SK-N-SH (cell line): Measurements from ENCODE around the gene RMND1. TPM values are rescaled to one million over a fixed set of nuclear protein-coding genes. Genes with fewer than 3 reads are reported as not detected.

ENCODE experiments used
- CTCF ChIA-PET: fragments of 300-600, 350-600 bp; formaldehyde crosslinking; extraction: SDS; loops from one replicate; lab custom pipeline; 2021; lab: Yijun Ruan, JAX
- POLR2A ChIA-PET: fragments of 350-600 bp; sonication (Branson Sonifier 250); formaldehyde crosslinking; extraction: SDS; loops from one replicate; lab custom pipeline; 2020; ENCODE audit warnings: antibody characterized with exemption, inconsistent platforms; lab: Yijun Ruan, JAX
- DNase-seq: peaks from one replicate; pipeline ENCODE4 v3.0.0; 2012
- H2AFZ ChIP-seq: fragments of 200-600 bp; sonication (generic); 2 replicates; pipeline ENCODE4 v1.8.1; 2016; ENCODE audit warnings: antibody characterized with exemption, mild to moderate bottlenecking, low read depth
- H3F3A ChIP-seq: fragments of 200-600 bp; sonication (generic); replicated peaks from 2 replicates; pipeline ENCODE3; 2016; ENCODE audit warnings: antibody characterized with exemption, mild to moderate bottlenecking; ENCODE audit not compliant: insufficient read depth
- H3K27ac ChIP-seq, 2 experiments: fragments of 200-500 bp in 1 of 2; fragments of 200-600 bp in 1 of 2; sonication (Bioruptor generic) in 1 of 2; sonication (generic), shearing (Covaris generic) in 1 of 2; 2 replicates each; pipeline versions ENCODE4 v1.5.1 to v1.6.1; 2014 to 2016; ENCODE audit warnings: low read depth in 2 of 2, inconsistent platforms in 1 of 2, low read length in 1 of 2, mild to moderate bottlenecking in 1 of 2, mixed read lengths in 1 of 2
- H3K27me3 ChIP-seq: fragments of 200-600 bp; sonication (generic), shearing (Covaris generic); 2 replicates; pipeline ENCODE4 v1.6.1; 2016; ENCODE audit warnings: mixed run types; ENCODE audit not compliant: insufficient read depth
- H3K36me3 ChIP-seq, 2 experiments: fragments of 200-500 bp in 1 of 2; fragments of 200-600 bp in 1 of 2; sonication (Bioruptor generic) in 1 of 2; sonication (generic) in 1 of 2; replicated peaks in 1 of 2; 2 replicates each; pipeline versions ENCODE3 to v1.5.1; 2014 to 2016; ENCODE audit warnings: low read length in 1 of 2, mild to moderate bottlenecking in 1 of 2; ENCODE audit not compliant: insufficient read depth in 2 of 2, control insufficient read depth in 1 of 2
- H3K4me1 ChIP-seq, 2 experiments: fragments of 200-500 bp in 1 of 2; fragments of 200-600 bp in 1 of 2; sonication (Bioruptor generic) in 1 of 2; sonication (generic), shearing (Covaris generic) in 1 of 2; 2 replicates each; pipeline versions ENCODE4 v1.5.1 to v1.6.1; 2014 to 2016; ENCODE audit warnings: low read depth in 1 of 2, low read length in 1 of 2, mixed run types in 1 of 2; ENCODE audit not compliant: insufficient read depth in 2 of 2, control insufficient read depth in 1 of 2
- H3K4me2 ChIP-seq: fragments of 200-600 bp; sonication (generic), shearing (Covaris generic); 2 replicates; pipeline ENCODE4 v1.6.1; 2017; ENCODE audit warnings: mixed run types
- H3K4me3 ChIP-seq, 2 experiments: fragments of 200-500 bp in 1 of 2; fragments of 200-600 bp in 1 of 2; sonication (Bioruptor generic) in 1 of 2; sonication (generic), shearing (Covaris generic) in 1 of 2; 2 replicates each; pipeline versions ENCODE4 v1.5.1 to v1.8.1; 2014 to 2016; ENCODE audit warnings: low read depth in 2 of 2, inconsistent platforms in 1 of 2, low read length in 1 of 2, mild to moderate bottlenecking in 1 of 2, mixed read lengths in 1 of 2, moderate library complexity in 1 of 2
- H3K79me2 ChIP-seq: fragments of 200-600 bp; sonication (generic); 2 replicates; pipeline ENCODE4 v1.8.1; 2017; ENCODE audit warnings: mild to moderate bottlenecking; ENCODE audit not compliant: insufficient read depth
- H3K9ac ChIP-seq: fragments of 200-600 bp; sonication (generic); 2 replicates; pipeline ENCODE4 v1.6.1; 2017; ENCODE audit warnings: mixed run types
- H3K9me2 ChIP-seq: fragments of 200-600 bp; sonication (generic); 2 replicates; pipeline ENCODE4 v1.6.1; 2017; ENCODE audit warnings: mixed run types
- H3K9me3 ChIP-seq: fragments of 200-600 bp; sonication (generic); 2 replicates; pipeline ENCODE4 v1.6.1; 2017; ENCODE audit warnings: mixed run types, mild to moderate bottlenecking, moderate library complexity
- H4K20me1 ChIP-seq: fragments of 200-600 bp; sonication (generic); 2 replicates; pipeline ENCODE4 v1.6.1; 2017; ENCODE audit warnings: mild to moderate bottlenecking, mixed run types; ENCODE audit not compliant: insufficient read depth
- CTCF ChIP-seq: fragments of 200-600 bp; sonication (generic); IDR thresholded peaks from 2 replicates; pipeline ENCODE4 v1.6.1; 2017; ENCODE audit warnings: antibody characterized with exemption, mild to moderate bottlenecking, moderate library complexity
- ELF1 ChIP-seq: IDR thresholded peaks from 2 replicates; pipeline ENCODE4 v1.4.0; 2012
- EP300 ChIP-seq, 2 experiments: IDR thresholded peaks; 2 replicates each; pipeline versions ENCODE4 v1.4.0 to v1.6.1; 2012; ENCODE audit warnings: borderline replicate concordance in 1 of 2, low read depth in 1 of 2, low read length in 1 of 2
- FOSL2 ChIP-seq: IDR thresholded peaks from 2 replicates; pipeline ENCODE4 v1.4.0; 2012; ENCODE audit warnings: low read depth, mild to moderate bottlenecking, moderate library complexity, borderline replicate concordance
- FOXM1 ChIP-seq: IDR thresholded peaks from 2 replicates; pipeline ENCODE4 v1.4.0; 2012; ENCODE audit warnings: low read depth, mild to moderate bottlenecking
- NFIC ChIP-seq: IDR thresholded peaks from 2 replicates; pipeline ENCODE4 v1.4.0; 2012; ENCODE audit warnings: borderline replicate concordance
- SMC3 ChIP-seq: IDR thresholded peaks from 2 replicates; pipeline ENCODE4 v1.6.1; 2012; ENCODE audit warnings: low read depth, low read length, improper control_type of control experiment
- TAF1 ChIP-seq: IDR thresholded peaks from 2 replicates; pipeline ENCODE4 v1.6.1; 2012; ENCODE audit warnings: low read depth, mild to moderate bottlenecking, low read length, moderate library complexity, borderline replicate concordance
- USF1 ChIP-seq: IDR thresholded peaks from 2 replicates; pipeline ENCODE4 v1.4.0; 2012; ENCODE audit warnings: low read depth, borderline replicate concordance
- USF2 ChIP-seq: fragments of 150-350 bp; IDR thresholded peaks from 2 replicates; pipeline ENCODE4 v1.6.1; 2017; ENCODE audit warnings: antibody characterized with exemption, low read length, low read depth, borderline replicate concordance
- WGBS: methylation state at CpG from one replicate; pipeline ENCODE4 v1.1.6; 2017; ENCODE audit warnings: low lambda C conversion rate; 5-methylcytosine and 5-hydroxymethylcytosine counted together
- polyA plus RNA-seq, 3 experiments: library from polyadenylated mRNA; depleted of rRNA; stranded (reverse); fragments of >200 nt; gene quantifications; 2 replicates each; pipeline ENCODE4 v1.2.3, GENCODE V29; 2012
- TF ChIP-seq, protein P1 (sequence below): IDR thresholded peaks from 2 replicates; pipeline ENCODE4 v1.4.0; 2012; ENCODE audit warnings: low read depth, borderline replicate concordance

Gene RMND1
- polyA plus RNA-seq, 1 of the 3 experiments (the other 2 are of a cell fraction) = 14.8 TPM

DNA sequence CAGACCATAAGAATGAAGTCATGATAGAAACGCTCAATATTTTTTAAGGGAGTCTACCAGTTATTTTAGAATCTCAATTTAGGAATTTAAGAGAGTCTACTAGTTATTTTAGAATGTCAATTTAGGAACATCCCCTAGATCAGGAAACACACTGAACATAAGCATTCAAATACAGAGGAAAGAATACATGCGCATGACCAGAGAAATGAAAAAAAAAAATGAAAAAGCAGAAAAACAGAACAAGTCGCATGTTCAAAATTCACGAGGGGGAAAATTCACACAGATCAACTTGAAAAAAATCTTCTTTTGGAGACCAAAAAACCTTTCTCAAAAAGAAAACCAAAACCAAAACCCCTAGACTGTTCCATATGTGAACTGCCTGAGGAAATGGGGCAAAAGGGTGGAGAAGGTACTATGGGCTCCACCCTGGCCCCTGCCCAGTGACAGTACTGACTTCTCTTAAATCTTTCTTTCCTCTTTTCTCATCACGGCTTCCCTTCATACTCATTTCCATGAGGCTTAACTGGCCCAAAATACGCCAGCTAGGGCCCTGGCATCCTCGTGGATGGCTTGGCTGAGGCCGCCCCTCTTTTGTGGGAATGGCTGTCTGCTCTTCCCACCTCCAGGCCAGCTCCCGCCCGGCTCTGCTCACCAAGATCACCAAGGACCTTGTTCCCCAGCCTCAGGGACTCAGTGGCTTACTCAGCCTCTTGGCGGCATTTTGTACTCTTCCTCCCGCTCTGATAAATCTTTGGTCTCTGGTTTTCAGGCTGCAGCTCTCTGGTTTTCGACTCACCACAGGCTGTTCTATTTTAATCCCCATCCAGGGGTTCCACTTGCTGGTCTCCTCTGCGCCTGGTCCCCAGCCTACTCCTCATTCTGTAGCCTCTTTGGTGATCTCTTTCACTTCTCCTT is 71.7 kb downstream of the RMND1 start:
- Histone ChIP-seq H3K79me2 (peaks cover 82% of the 10 kb centered on the region), H3K9ac (no peak overlapping the region), H3K4me3 (no peak overlapping the region), H3K9me3 (no peaks in the 10 kb centered on the region), H3K36me3 (no peaks in the 10 kb centered on the region), H3K4me1 (peaks cover 0 to 3% of the 10 kb centered on the region in 2 experiments; a peak in 1 of 4 replicates), H4K20me1 (no peaks in the 10 kb centered on the region), H3K4me2 (no peak overlapping the region), H3K27me3 (no peaks in the 10 kb centered on the region), H3K9me2 (no peaks in the 10 kb centered on the region), H3K27ac (no peak overlapping the region), H2AFZ (no peak overlapping the region), H3F3A (peaks cover 18% of the 10 kb centered on the region)
- CTCF ChIA-PET = no interaction called here
- no peak for TF ChIP-seq TAF1
- TF ChIP-seq, protein P1, sequence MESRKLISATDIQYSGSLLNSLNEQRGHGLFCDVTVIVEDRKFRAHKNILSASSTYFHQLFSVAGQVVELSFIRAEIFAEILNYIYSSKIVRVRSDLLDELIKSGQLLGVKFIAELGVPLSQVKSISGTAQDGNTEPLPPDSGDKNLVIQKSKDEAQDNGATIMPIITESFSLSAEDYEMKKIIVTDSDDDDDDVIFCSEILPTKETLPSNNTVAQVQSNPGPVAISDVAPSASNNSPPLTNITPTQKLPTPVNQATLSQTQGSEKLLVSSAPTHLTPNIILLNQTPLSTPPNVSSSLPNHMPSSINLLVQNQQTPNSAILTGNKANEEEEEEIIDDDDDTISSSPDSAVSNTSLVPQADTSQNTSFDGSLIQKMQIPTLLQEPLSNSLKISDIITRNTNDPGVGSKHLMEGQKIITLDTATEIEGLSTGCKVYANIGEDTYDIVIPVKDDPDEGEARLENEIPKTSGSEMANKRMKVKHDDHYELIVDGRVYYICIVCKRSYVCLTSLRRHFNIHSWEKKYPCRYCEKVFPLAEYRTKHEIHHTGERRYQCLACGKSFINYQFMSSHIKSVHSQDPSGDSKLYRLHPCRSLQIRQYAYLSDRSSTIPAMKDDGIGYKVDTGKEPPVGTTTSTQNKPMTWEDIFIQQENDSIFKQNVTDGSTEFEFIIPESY = no peak
- TF ChIP-seq EP300 (IDR thresholded peaks at IDR 0.05; ENCODE audit: borderline replicate concordance in 1 of 2, low read depth in 1 of 2, low read length in 1 of 2) = no peak
- TF ChIP-seq USF2 = no peak
- TF ChIP-seq CTCF = no peak
- no peak for TF ChIP-seq FOSL2
- no peak for TF ChIP-seq ELF1
- TF ChIP-seq NFIC = no peak
- TF ChIP-seq FOXM1 = no peak
- TF ChIP-seq USF1 = no peak
- no peak for TF ChIP-seq SMC3
- POLR2A ChIA-PET = no interaction called here
- 96% methylated on average over 14 of the region's 14 CpGs for WGBS
- no peak for DNase-seq
